ENCODE results near the gene ACTRT2. TPM values are rescaled to one million over a fixed set of nuclear protein-coding genes. Genes with fewer than 3 reads are reported as not detected.

ACTRT2 gene
- total and polyA plus RNA-seq, 2 of the 8 experiments (the other 6 are each of a cell fraction or from before 2014, with no cell fraction given), result not detected

- POLR2A ChIA-PET (ENCODE audit: partially characterized antibody), result no interaction called here
Observed at GRCh38 chr1:3054474-3054873, 33.2 kb downstream of the ACTRT2 start.

More at GRCh38 chr1:3054474-3054873, 33.2 kb downstream of the ACTRT2 start:
- Histone ChIP-seq H3K79me1 (ENCODE audit: low read depth, low read length) (no peaks in the 10 kb centered on the region), H3K4ac (replicated peaks; ENCODE audit: insufficient read length, low read depth, low read length) (no peak overlapping the region), H3K23me2 (ENCODE audit: low read depth, low read length) (peaks cover 14% of the 10 kb centered on the region; the same call in 1 of the 2 replicates), H2BK20ac (ENCODE audit: low read length) (no peak overlapping the region), H3K79me2 (ENCODE audit: control insufficient read depth in 1 of 2, insufficient read depth in 2 of 2, low read length in 2 of 2) (no peaks in the 10 kb centered on the region), H3K56ac (replicated peaks; ENCODE audit: insufficient read length, low read depth, low read length) (no peak overlapping the region), H3K14ac (ENCODE audit: insufficient read length) (no peak overlapping the region), H2BK120ac (replicated peaks; ENCODE audit: low read depth, low read length) (no peak overlapping the region), H4K8ac (ENCODE audit: extremely low read depth, insufficient read depth, low read length) (no peak overlapping the region), H2BK12ac (ENCODE audit: low read depth, low read length) (no peak overlapping the region), H3K4me2 (ENCODE audit: insufficient read depth in 1 of 2, low read depth in 2 of 2, low read length in 2 of 2) (no peak overlapping the region), H3K9ac (replicated peaks in 1 of 4; ENCODE audit: extremely low read depth in 1 of 4, low read depth in 3 of 4, low read length in 3 of 4) (no peak overlapping the region), H4K20me1 (replicated peaks in 1 of 2; ENCODE audit: control insufficient read depth in 1 of 2, insufficient read depth in 2 of 2, low read length in 2 of 2) (peaks cover 0 to 6% of the 10 kb centered on the region in 2 experiments), H3K18ac (ENCODE audit: extremely low read depth, low read length) (no peak overlapping the region), H2BK15ac (ENCODE audit: low read length) (no peak overlapping the region), H3K4me3 (ENCODE audit: extremely low read depth in 1 of 4, insufficient read depth in 2 of 4, low read depth in 3 of 4, low read length in 4 of 4) (no peak overlapping the region), H3K36me3 (ENCODE audit: control insufficient read depth in 2 of 4, insufficient read depth in 4 of 4, low read length in 3 of 4) (no peaks in the 10 kb centered on the region), H3K27ac (ENCODE audit: low read depth, low read length) (no peak overlapping the region), H2AFZ (ENCODE audit: low read length) (no peak overlapping the region), H3K9me3 (ENCODE audit: insufficient read depth in 2 of 2, low read depth in 1 of 2, low read length in 1 of 2) (peaks cover 41 to 50% of the 10 kb centered on the region in 2 experiments; a peak in 3 of 4 replicates), H3K23ac (ENCODE audit: insufficient read length) (no peak overlapping the region), H4K91ac (replicated peaks; ENCODE audit: insufficient read length, low read length) (no peak overlapping the region), H4K5ac (ENCODE audit: insufficient read length, low read depth, low read length) (no peak overlapping the region), H3K4me1 (replicated peaks in 1 of 4; ENCODE audit: control insufficient read depth in 3 of 4, insufficient read depth in 4 of 4, low read length in 3 of 4) (no peaks in the 10 kb centered on the region), H2AK5ac (ENCODE audit: low read depth, low read length) (no peak overlapping the region), H3K27me3 (replicated peaks in 1 of 4; ENCODE audit: control insufficient read depth in 3 of 4, extremely low read depth in 1 of 4, insufficient read depth in 3 of 4, low read length in 3 of 4) (no peaks in the 10 kb centered on the region; a peak in 2 of 7 replicates), H2BK5ac (ENCODE audit: low read depth, low read length) (no peak overlapping the region)
- TF ChIP-seq YY1 (IDR thresholded peaks at IDR 0.05; ENCODE audit: low read depth, low read length) (no peak), E2F6 (IDR thresholded peaks at IDR 0.05) (peak; percentile 33; the same call in 1 of the 2 replicates)
- CTCF ChIA-PET (ENCODE audit: partially characterized antibody), result no interaction called here
- FAIRE-seq (no peak), DNase-seq (ENCODE audit: low read depth in 1 of 2, low spot score in 2 of 2) (no peak)
- 82% methylated on average over 10 of the region's 12 CpGs; no CpG with 5 or more reads in 1 of the 2 experiments for WGBS, 2 experiments (ENCODE audit: extremely low coverage in 1 of 2, insufficient coverage in 1 of 2, insufficient read length in 1 of 2, insufficient replicate concordance in 2 of 2, low coverage in 1 of 2, low lambda C conversion rate in 2 of 2, missing lambda C conversion rate in 1 of 2)

All from H1 (cell line).